GOT3 (cell line): ENCODE measurements around the gene PTPRK.

Source experiments
- DNase-seq: peaks from one replicate; lab custom pipeline; 2025; ENCODE audit warnings: mixed read lengths; lab: John Stamatoyannopoulos, UW

Gene PTPRK

DNA sequence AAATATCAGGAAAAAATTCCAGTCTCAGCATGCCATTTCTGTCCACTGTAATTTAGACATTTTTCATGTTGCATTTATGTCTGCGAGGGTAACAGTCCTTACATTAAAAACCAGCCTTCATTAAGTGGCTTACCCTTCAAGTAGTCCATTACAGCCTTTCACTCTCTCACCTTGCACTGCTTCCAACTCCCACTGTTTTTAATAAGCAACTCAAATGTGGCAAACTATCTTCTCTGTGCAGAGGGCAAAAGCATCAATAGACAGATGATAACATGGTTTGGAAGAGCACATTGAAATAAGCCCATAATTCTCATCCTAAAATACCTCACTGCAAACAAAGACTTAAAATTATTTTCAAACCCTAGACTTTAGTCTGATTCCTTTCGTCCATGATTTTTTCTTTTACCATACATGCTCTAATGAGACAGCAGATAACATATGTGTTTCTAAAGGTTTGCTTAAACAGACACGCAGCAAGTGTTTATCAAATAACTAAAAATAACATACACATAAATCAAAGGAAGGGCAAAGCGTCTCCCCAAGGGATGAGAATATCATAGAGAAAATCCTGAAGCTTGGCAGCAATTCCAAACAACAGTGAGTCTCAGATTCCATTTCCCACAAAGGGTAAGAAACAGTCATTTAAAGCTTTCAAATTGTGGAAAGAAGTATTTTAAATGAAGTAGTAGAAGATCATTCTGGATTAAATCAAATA, 130.4 kb downstream of the PTPRK start:
- no peak for DNase-seq

DNA sequence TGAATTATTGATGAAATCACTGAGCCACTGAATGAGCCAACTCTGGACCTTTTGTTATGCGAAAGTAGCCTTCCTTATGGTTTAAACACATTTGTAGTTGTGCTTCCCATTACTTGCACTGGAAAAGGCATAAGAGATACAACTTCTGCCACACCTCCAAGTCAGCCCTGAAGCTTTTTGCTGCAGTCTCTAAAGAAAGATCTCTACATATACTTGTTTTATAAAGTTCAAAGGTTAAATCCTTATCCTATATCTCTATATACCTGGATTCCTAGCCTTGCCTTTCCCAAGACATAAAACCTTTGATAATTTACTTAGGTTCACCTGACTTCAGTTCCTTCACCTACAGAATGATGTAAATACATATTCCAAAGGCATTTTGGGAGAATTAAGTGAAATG, 132.0 kb downstream of the PTPRK start:
- no peak for DNase-seq

DNA sequence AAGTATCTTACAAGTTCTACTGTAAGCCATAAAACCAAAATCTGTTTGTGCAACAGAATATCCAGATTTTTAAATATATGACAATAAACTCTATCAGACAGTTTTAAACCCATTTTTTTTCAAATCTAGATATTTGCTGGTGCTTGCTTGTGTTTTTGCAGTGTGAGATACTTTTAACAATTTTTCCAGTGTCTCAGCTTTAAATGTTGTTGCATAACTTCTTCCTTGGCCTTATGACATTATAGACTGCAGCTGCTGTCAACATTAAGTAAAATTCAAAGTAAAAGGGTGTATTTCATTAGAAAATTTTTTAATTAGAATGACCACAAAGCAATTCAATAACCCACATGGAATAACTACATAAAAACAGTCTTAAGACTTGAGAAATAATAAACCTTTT, 139.5 kb downstream of the PTPRK start:
- no peak for DNase-seq

DNA sequence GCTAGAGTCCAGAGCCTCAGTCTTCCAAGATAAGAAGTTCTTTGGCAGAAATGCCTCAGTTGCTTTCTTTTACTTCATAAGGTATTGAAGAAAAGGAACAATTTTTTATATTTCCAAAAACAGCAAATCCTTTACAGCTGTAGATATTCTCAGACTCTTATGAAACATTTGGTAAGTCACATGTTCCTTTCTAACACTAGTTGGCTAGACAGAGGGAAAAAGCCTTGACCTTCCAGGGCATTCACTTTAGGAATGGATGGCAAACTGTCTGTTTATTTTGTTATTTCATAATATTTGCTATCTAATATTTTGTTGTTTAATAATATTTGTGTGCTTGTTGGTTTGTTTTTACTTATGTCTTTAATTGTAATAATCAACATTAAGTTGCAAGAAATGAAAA, 140.8 kb downstream of the PTPRK start:
- DNase-seq = no peak

DNA sequence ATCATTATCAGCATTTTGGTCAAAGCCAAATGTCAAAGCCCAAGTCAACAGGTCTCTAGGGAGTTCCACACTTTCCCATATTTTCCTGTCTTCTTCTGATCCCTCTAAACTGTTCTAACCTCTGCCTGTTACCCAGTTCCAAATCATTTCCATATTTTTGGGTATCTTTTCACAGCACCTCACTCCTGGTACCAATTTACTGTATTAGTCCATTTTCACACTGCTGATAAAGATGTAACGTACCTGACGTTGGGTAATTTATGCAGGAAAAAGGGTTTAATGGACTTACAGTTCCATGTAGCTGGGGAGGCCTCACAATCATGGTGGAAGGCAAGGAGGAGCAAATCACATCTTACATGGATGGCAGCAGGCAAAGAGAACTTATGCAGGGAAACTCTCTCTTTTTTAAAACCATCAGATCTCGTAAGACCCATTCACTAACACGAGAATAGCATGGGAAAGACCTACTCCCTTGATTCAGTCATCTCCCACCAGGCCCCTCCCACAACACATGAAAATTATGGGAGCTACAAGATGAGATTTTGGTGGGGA, 143.4 kb downstream of the PTPRK start:
- no peak for DNase-seq

DNA sequence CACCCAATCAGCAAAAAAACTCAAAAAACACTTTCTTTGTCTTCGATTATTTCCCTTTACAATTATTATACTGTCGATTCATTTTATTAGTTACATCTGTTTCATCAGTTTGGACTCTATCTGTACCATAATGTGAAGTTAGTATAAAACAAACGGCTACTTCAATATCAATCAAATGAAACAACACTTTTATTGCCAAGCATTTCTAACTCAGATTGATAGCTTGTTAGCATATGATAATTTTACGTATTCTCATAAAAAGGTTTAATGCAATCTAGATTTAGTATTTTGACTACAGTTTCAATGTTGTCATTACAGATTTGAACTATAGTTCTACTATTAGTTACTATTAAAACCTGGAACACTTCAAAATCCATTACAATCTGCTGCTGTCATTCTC, 149.3 kb downstream of the PTPRK start:
- DNase-seq = no peak

DNA sequence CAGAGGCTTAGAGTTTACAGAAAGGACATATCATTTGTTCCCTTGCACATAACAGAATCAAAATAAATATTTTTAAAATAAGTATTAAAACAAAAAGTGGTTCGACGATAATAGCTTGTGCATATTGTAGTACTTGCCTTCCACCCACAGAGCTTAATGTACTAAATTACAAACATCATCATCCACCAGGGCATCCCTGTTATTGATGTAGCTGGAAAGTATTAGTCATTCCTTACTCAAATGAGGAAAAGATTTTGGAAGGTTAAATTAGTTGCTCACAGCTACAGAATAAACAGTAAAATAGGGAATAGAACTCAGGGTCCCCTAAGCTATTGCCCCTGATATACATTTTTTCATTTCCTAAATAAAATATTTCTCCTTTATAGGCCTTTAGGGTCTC, 150.3 kb downstream of the PTPRK start:
- DNase-seq = no peak

DNA sequence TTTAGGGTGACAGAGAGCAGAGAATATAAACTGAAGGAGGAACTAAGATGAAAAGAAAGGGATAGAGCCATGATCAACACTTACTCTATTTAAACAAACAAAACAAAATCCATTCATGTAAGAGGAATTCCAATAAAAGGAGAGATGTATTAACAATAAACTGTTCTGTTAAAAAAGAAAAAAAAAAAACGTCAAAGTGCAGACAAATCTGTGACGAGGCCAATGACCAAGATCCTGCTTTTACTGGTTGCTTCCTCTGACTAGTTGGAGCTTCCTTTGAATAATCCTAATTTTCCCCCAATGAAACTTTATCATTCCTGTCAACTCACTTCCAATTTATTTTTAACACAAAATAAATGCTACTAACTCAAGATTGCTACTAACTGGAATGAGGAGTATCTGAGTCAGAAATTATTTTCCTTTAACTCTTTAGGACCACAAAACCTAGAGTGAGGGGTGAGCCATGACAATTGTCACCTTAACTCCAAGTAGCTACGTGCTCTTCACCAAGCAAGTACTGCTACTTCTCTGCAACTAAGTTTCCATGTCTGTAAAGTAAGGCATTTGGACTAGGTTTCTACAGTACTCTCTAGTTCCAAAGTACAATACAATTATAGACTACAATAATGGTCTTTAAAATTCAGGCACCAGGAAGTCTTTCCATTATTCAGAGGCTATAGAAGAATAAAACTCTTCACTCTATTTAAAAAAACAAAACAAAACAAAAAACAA, 152.0 kb downstream of the PTPRK start:
- DNase-seq = no peak

DNA sequence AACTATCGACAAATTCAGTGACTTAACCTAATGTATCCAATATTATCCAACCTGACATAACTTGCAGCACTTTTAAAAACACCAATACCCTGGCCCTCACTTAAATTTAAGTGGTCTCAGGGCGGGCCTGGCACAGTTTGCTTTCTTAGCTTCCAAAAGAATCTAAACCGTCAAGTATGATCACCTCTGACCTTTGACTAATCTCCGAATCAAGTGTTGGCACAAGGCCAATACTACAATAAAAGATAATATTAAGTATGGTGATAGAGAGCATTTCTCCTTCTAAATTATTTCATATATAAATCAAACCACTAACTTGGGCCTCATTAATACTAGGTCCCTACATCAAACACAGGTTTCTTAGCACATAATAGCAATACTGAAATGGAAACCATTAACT, 153.0 kb downstream of the PTPRK start:
- no peak for DNase-seq

DNA sequence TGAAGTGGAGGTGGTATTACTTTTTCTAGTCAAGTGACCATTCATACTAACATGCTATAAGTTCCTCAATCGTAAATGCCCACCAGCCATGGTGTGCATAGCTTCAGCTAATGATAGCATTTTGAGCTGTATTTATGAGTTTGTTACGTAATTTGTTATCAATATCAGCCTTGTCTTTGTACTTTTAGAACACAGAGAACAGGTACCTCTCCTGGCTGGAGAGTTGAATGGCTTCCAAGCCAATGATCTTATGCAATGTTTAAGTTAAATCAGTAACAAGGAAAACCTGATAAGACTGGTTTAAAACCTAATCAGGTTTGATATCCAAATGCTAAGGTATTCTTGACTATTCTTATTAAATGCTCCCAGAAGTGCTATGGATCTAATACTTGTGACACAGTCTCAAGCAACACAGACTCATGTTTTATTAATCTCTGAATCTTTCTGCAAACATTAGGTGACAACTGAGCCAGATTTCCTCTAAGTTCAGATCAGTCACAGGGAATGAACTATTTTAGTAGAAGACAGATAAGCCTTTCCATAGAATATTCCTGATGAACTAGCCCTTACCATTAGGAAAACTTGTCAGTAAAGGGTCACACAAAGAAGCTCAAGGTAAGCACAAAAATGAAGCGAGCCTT, 154.8 kb downstream of the PTPRK start:
- no peak for DNase-seq

DNA sequence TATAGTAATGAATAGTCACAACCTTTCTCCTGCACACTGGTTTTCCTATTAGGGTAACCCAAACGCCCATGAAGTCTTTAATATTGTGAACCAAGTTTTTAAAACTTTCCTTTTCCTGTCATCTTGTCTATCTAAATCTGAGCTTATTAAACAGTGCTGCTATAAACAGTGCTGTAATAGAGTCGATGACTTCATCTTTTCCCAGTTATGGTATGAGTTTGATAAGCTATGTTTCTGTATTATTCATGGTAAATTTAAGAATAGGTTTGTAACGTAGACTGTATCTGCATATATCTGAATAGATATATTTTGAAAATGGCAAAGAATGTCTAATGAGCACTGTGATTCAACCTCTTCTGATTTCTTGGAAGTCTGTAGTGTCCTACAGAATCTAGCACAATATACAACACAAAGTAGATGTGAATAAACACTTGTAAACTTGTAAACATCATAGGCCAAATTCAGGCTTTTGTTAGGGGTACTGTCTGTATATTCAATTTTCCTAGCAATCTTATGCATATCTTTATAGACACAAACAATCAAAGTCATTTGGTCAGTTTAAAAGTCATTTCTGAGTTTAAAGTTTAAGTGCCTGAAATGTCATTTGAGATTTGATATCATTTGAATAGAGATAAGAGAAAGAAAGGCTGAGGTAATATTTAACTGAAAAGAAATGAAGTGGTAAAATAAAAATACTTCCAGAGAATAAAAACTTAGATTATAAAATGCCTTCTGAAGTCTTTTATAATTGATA, 155.5 kb downstream of the PTPRK start:
- no peak for DNase-seq

DNA sequence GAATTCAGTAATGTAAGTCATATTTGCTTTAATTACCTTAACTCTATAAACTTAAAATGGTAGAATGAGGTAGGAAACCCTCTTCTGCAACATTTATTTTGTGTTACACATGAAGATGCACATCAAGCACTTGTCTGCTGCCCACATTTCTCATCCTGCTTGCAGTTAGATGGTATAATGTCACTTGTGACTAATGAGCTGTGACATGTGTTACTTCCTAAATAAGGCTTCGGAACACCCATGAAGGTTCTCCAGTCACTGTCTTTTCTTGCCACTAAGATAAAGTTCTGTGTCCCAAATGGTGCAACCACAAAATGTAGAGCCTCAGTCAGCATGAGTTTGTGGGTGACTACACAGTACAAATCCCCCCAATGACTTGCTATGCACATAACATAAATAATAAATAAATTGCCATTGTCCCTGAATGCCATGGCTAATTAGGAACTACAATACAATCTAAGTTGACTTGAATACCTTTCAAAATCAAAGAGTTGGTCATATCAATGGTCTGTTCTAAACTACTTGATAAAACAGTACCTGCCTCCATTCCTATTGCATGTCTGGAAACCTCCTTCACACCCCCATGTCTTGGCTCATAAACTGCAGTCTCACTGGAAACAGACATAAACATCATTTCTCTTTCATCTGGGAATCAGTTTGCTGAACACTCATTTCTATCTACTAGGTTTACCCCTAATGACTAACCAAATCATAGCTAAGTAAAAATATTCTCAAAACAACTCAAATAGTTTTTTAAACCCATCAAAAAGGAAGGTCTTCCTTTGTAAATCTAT, 157.2 kb downstream of the PTPRK start:
- no peak for DNase-seq

DNA sequence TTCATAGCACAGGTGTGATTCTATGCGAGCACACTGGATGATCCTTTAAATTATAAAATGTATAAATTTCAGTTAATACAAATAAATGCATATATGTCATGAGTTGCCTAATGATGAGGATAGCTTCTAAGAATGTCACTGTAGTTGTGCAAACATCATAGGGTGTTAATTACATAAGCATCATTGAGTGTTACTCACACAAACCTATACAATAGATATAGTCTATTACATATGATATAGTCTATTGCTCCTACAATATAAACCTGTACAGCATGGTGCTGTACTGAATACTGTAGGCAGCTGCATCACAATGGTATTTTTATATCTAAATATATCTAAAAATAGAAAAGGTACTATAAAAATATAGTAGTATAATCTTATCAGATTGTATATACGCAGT, 159.0 kb downstream of the PTPRK start:
- no peak for DNase-seq

DNA sequence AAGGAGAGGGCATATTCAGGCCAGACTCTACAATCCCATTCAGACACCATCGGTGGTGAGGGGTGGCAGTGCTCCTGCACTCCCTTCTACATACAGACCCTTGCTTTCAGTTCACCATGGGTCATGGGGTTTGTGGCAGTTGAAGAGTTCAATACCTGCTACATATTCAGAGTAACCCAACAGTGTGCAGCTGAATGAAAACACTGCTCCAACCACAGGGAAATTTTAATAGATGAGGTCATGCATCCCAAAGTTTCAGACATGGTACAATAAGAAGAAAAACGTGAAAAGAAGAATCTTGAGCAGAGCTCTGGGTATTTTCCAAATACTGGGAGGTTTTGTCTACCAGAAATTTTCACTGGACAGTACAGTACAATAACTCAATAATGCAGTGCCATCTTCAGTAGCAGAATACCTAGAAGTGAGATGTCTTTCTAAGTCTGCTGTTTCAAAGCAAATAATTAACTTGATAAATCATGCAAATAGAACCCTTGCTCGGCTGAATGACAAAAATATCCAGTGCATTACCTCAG, 162.1 kb downstream of the PTPRK start:
- no peak for DNase-seq

DNA sequence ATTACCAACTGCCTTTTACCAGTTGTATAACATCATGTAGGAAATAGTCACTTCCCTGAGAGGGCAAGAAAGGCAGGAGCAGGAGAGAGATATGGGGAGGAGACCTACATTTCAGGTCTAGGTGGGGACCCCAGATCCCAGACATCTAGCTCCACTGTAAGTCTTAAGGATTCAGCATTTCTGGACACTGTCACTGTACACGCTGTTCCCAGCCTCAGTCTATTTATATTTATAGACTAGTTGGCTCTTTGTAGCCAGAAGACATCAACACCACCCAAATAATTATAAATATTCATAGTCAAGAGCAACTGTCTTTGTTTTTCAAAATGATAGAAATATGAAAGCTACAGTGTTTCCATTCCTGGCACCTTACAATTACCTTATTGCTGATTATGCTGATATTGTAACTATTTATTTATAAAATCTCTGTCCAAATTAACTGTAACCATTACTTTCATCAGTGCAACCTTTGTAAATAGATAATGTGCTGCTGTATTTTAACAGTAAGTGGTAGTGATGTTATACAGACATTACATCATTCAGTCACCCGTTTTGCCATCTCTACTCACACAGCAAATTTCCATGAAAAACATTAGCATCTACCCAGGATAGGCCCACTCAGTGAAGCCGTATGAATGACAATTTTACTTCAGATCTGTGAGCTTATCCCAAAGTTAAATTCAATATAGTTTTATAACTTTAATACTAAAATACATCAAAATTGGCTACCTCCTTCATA, 162.8 kb downstream of the PTPRK start:
- no peak for DNase-seq

DNA sequence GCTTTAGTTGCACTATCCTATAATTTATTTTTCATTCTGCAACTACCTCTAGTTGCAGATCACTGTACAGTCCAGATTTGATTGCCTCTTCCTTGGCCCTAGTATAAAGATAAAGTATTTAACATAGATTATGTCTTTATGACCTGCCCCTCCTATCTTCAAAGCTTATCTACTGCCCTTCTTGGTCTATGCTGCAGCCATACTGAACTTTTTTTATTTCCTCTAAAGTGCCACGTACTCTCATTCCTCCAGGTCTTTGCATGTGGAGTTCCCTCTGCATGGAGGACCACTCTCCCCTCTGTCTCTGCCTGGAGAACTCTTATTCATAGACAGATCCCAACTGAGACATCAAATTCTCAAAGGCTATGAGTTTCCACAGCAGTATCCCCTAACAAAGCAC, 168.0 kb downstream of the PTPRK start:
- DNase-seq = no peak

DNA sequence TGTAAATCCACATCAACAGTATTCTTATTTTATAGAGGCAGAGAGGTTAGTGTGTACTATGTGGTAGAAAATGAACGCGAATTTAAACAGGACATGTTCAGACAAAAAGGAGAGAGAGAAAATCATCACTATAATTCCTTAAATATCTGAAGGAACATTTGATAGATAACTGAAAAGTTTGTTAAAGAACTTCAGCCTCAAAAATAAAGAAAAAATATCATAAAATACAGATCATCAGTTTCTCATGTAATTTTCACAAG, 169.2 kb downstream of the PTPRK start:
- DNase-seq = no peak

DNA sequence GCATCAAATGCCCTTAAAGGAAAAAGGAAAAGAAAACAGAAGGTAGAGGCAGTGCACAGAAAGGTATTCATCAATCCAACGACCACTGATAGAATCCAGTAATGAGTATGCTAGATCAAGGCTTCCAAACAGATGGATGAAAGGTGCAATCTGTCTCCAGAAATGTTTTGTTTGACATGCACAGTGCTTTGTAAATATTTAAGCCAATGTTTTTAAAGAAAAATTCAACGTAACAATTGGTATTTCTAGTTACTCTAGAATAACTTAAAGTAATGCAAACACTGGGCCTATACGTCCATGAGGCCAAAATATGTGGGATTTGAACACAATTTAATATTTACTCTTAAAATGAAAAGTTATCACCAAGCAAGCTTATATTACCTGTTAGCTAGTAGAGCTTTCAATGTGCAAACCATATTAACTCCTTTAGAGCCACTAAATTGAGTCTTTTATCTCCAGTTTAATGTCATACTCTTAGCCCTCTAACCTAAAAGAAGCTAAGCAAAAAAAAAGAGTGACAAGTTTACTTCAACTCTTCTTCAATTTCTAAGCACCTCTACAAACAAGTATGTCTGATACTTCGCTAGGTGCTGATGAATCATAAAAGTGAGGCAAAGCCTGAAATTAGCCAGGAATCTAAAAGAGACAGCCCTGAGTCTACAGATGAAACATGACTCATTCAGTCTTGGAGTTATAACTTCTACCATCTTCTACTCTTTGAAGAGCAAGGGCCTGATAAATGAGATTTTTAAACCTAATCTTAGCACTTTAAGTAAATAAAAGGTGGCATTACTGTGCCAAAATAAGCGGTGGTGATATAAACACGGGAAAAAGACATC, 169.8 kb downstream of the PTPRK start:
- DNase-seq = no peak

DNA sequence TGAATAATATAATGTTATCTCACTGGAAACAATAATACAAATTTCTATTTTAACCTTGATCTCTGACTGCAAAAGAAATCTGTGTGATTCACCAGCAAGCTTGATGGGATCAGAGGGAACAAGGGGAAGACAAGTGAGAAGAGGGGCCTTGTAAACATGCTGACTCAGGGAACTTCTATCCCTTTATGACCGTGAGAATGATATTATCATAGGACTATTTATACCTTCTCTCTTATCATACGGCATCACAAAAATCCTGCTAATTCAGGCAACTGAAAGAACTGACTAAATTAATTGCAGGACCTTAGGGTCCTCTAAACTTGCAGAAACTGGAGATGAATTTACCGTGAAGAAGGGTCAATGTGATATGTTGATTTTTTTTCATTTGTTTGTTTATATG, 173.3 kb downstream of the PTPRK start:
- DNase-seq = no peak

DNA sequence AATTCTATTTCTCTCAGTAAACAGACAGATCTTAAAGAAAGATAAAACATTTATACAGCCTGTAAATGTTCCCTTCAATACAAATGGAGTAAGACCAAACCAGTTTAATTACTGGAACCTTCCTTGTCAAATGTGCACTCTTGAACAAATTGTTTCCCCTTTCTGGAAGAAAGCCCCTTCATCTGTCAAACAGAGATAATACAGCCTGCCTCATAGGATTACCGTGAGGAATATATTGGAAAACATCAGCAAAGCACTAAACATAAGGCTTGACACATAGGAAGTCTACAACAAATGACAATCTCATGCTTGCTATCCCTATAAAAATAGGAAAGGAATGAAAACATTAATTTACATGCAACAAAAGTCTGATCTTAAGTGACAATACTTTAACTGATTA, 173.8 kb downstream of the PTPRK start:
- DNase-seq = no peak
